Keratinocyte (primary cell): Measurements from ENCODE around the gene ZNF451. TPM values are rescaled to one million over a fixed set of nuclear protein-coding genes. Genes with fewer than 3 reads are reported as not detected.

Source experiments
- DNase-seq: peaks from one replicate; pipeline ENCODE4 v3.0.0-alpha.2; 2011; ENCODE audit warnings: low read depth, missing footprints, low spot score
- FAIRE-seq: peaks from 2 replicates; lab custom pipeline; 2011; peaks lifted over from hg19 to GRCh38; lab: Jason Lieb, UNC
- H2AFZ ChIP-seq: 2 replicates; pipeline ENCODE4 v1.6.0; 2012; ENCODE audit warnings: low read length, control low read depth, inconsistent platforms; ENCODE audit not compliant: control insufficient read depth
- H3K27ac ChIP-seq: 2 replicates; pipeline ENCODE4 v1.5.1; 2011; ENCODE audit warnings: low read length; ENCODE audit not compliant: control insufficient read depth, insufficient read depth
- H3K27me3 ChIP-seq: 3 replicates; pipeline ENCODE4 v1.6.0; 2011; ENCODE audit warnings: low read length; ENCODE audit not compliant: control insufficient read depth, insufficient read depth; ENCODE audit errors: extremely low read depth
- H3K36me3 ChIP-seq, 2 experiments: 2 replicates in 1 of 2; 3 replicates in 1 of 2; pipeline ENCODE4 v1.5.1; 2011; ENCODE audit warnings: low read length in 2 of 2, mild to moderate bottlenecking in 1 of 2; ENCODE audit not compliant: control insufficient read depth in 2 of 2, insufficient read depth in 2 of 2; ENCODE audit errors: extremely low read depth in 1 of 2
- H3K4me1 ChIP-seq: 3 replicates; pipeline ENCODE4 v1.5.1; 2011; ENCODE audit warnings: low read length; ENCODE audit not compliant: control insufficient read depth, insufficient read depth; ENCODE audit errors: extremely low read depth
- H3K4me2 ChIP-seq: 3 replicates; pipeline ENCODE4 v1.6.0; 2011; ENCODE audit warnings: low read depth, low read length; ENCODE audit not compliant: control insufficient read depth, insufficient read depth; ENCODE audit errors: extremely low read depth
- H3K4me3 ChIP-seq, 3 experiments: fragments of 200-600 bp in 1 of 3; sonication (generic) in 1 of 3; 2 replicates in 2 of 3; 3 replicates in 1 of 3; pipeline ENCODE4 v1.5.1; 2011 to 2016; ENCODE audit warnings: low read length in 3 of 3, mild to moderate bottlenecking in 3 of 3, control low read depth in 2 of 3, inconsistent platforms in 1 of 3, low read depth in 1 of 3, mixed read lengths in 1 of 3, mixed run types in 1 of 3, moderate library complexity in 1 of 3; ENCODE audit not compliant: control insufficient read depth in 2 of 3, insufficient read depth in 2 of 3; ENCODE audit errors: extremely low read depth in 1 of 3
- H3K79me2 ChIP-seq: 2 replicates; pipeline ENCODE4 v1.6.0; 2012; ENCODE audit warnings: low read length; ENCODE audit not compliant: control insufficient read depth, insufficient read depth
- H3K9ac ChIP-seq: 3 replicates; pipeline ENCODE4 v1.6.0; 2011; ENCODE audit warnings: low read length; ENCODE audit not compliant: control insufficient read depth, insufficient read depth; ENCODE audit errors: extremely low read depth
- H3K9me1 ChIP-seq: 3 replicates; pipeline ENCODE4 v1.6.0; 2011; ENCODE audit warnings: low read length; ENCODE audit not compliant: control insufficient read depth, insufficient read depth; ENCODE audit errors: extremely low read depth
- H3K9me3 ChIP-seq: 2 replicates; pipeline ENCODE4 v1.5.1; 2012; ENCODE audit warnings: low read depth, low read length; ENCODE audit not compliant: control insufficient read depth
- H4K20me1 ChIP-seq: 3 replicates; pipeline ENCODE4 v1.6.0; 2011; ENCODE audit warnings: low read length; ENCODE audit not compliant: control insufficient read depth, insufficient read depth; ENCODE audit errors: extremely low read depth
- CTCF ChIP-seq, 3 experiments: IDR thresholded peaks in 1 of 3; conservative IDR thresholded peaks in 1 of 3; optimal IDR thresholded peaks in 1 of 3; 2 replicates in 2 of 3; 3 replicates in 1 of 3; pipeline versions ENCODE3 to v1.5.1; 2011; ENCODE audit warnings: low read length in 3 of 3, mild to moderate bottlenecking in 3 of 3, moderate library complexity in 2 of 3, control low read depth in 1 of 3, inconsistent platforms in 1 of 3; ENCODE audit not compliant: insufficient read depth in 2 of 3; ENCODE audit errors: extremely low read depth in 1 of 3
- EZH2 ChIP-seq: IDR thresholded peaks from one replicate; pipeline ENCODE4 v1.6.1; 2012; ENCODE audit warnings: inconsistent platforms, mild to moderate bottlenecking, low read length, moderate library complexity
- dilution Hi-C: fragments of 300-500 bp; cut with MboI; formaldehyde crosslinking; loops from one replicate; pipeline ENCODE4 v1.7.0; 2020; ENCODE audit warnings: low sequenced_read_pairs; ENCODE audit not compliant: extremely low pct_ligation_motif_present
- polyA plus RNA-seq, 5 experiments: library from polyadenylated mRNA; depleted of rRNA in 3 of 5; stranded (reverse) in 3 of 5; stranded (forward) in 1 of 5; unstranded in 1 of 5; fragments of >200 nt; gene quantifications; 1 replicate in 1 of 5; 2 replicates in 3 of 5; 3 replicates in 1 of 5; pipeline versions ENCODE4 v1.2.1 to v1.2.3, GENCODE V29; 2011 to 2012; ENCODE audit warnings: missing spikeins in 2 of 5, low read depth in 1 of 5, low replicate concordance in 1 of 5

ZNF451 gene
- polyA plus RNA-seq, 1 donor (not counting 4 experiments of a cell fraction or from before 2014, with no cell fraction given), result 32.1 TPM

- no peaks in the 10 kb centered on the region for H3K79me2 ChIP-seq
Observed at GRCh38 chr6:57198926-57199636, 109.1 kb downstream of the ZNF451 start.

GRCh38 chr6:57201718-57202117 lies 111.7 kb downstream of the ZNF451 start:
- Histone ChIP-seq H3K27ac (no peak overlapping the region), H3K27me3 (no peaks in the 10 kb centered on the region), H3K9me3 (no peaks in the 10 kb centered on the region), H3K4me2 (no peak overlapping the region), H3K79me2 (no peaks in the 10 kb centered on the region), H3K9me1 (no peaks in the 10 kb centered on the region), H3K4me1 (no peaks in the 10 kb centered on the region), H2AFZ (no peak overlapping the region), H4K20me1 (no peaks in the 10 kb centered on the region), H3K9ac (no peak overlapping the region), H3K36me3 (no peaks in the 10 kb centered on the region), H3K4me3 (no peak overlapping the region)
- dilution Hi-C loops, result no loop called here
- TF ChIP-seq CTCF (optimal IDR thresholded peaks at IDR 0.05 in 1 of 3, IDR thresholded peaks at IDR 0.05 in 1 of 3, conservative IDR thresholded peaks at IDR 0.05 in 1 of 3; ENCODE audit: extremely low read depth in 1 of 3, insufficient read depth in 2 of 3, low read length in 3 of 3), result no peak
- no peak for TF ChIP-seq EZH2
- DNase-seq (no peak), FAIRE-seq (no peak)

More at GRCh38 chr6:57198926-57199636, 109.1 kb downstream of the ZNF451 start:
- no peak overlapping the region for H3K4me3 ChIP-seq
- H2AFZ ChIP-seq, result no peak overlapping the region
- H3K9me3 ChIP-seq, result no peaks in the 10 kb centered on the region
- H3K27me3 ChIP-seq, result no peaks in the 10 kb centered on the region
- H3K9me1 ChIP-seq, result no peaks in the 10 kb centered on the region
- no peak overlapping the region for H3K4me2 ChIP-seq
- no peak overlapping the region for H3K9ac ChIP-seq
- H3K4me1 ChIP-seq, result no peaks in the 10 kb centered on the region
- H4K20me1 ChIP-seq, result no peaks in the 10 kb centered on the region
- dilution Hi-C loops, result no loop called here
- DNase-seq (no peak), FAIRE-seq (no peak)
- no peak overlapping the region for H3K27ac ChIP-seq
- no peaks in the 10 kb centered on the region for H3K36me3 ChIP-seq
- TF ChIP-seq EZH2, result no peak
- no peak for TF ChIP-seq CTCF (optimal IDR thresholded peaks at IDR 0.05 in 1 of 3, IDR thresholded peaks at IDR 0.05 in 1 of 3, conservative IDR thresholded peaks at IDR 0.05 in 1 of 3; ENCODE audit: extremely low read depth in 1 of 3, insufficient read depth in 2 of 3, low read length in 3 of 3)
